Pancreas (tissue), 10 donors: ENCODE data around the gene HYAL2. TPM values are rescaled to one million over a fixed set of nuclear protein-coding genes. Genes with fewer than 3 reads are reported as not detected.
A peak's percentile ranks its signal among the peaks of the same experiment; 100 is the strongest.

ENCODE experiments used
- ATAC-seq, 4 donors: fragments of 200-7000 bp; cut with Tn5 transposase; one replicate each; pipeline versions ENCODE4 v1.8.0 to v1.9.1; 2020; ENCODE audit warnings: mild to moderate bottlenecking in 4 of 4, moderate library complexity in 4 of 4
- DNase-seq, 6 donors: peaks; one replicate each; pipeline ENCODE4 v3.0.0-alpha.2; 2020
- FAIRE-seq: peaks from 2 replicates; lab custom pipeline; 2012; peaks lifted over from hg19 to GRCh38; lab: Jason Lieb, UNC
- H3K27ac ChIP-seq, 4 donors: fragments of 200-600 bp; sonication (generic); 1 replicate in 3 of 4; 2 replicates in 1 of 4; pipeline versions ENCODE4 v1.5.0 to v1.8.0; 2020
- H3K27me3 ChIP-seq, 4 donors: fragments of 200-600 bp; one replicate each; pipeline ENCODE4 v1.8.0; 2021
- H3K36me3 ChIP-seq, 3 donors: fragments of 200-600 bp; sonication (generic) in 1 of 3; one replicate each; pipeline versions ENCODE4 v1.5.0 to v1.8.0; 2020 to 2021
- H3K4me1 ChIP-seq, 3 donors: fragments of 200-600 bp; one replicate each; pipeline ENCODE4 v1.8.0; 2021
- H3K4me3 ChIP-seq, 4 donors: fragments of 200-600 bp; sonication (generic) in 2 of 4; one replicate each; pipeline versions ENCODE4 v1.5.0 to v1.8.0; 2020 to 2021
- H3K9me3 ChIP-seq, 4 donors: fragments of 200-600 bp; one replicate each; pipeline ENCODE4 v1.8.0; 2021
- WGBS, 2 donors: extraction: QIAGEN DNeasy Blood & Tissue Kit; methylation state at CpG; one replicate each; pipeline ENCODE4 v1.1.7; 2013; 5-methylcytosine and 5-hydroxymethylcytosine counted together
- intact Hi-C, 3 donors: fragments of 100-400 bp; cut with DNase I; formaldehyde crosslinking; loops; one replicate each; pipeline versions ENCODE4 v1.11.1 to v1.14.2; 2022
- polyA plus RNA-seq, 2 donors: library from polyadenylated mRNA; stranded (reverse); fragments of 200-250 nt; gene quantifications; one replicate each; pipeline ENCODE4 v1.2.3, GENCODE V29; 2013
- total RNA-seq, 6 donors: library from RNA; stranded (reverse); fragmentation: NEBNext Ultra II Directional in 4 of 6; extraction: Animal tissue kit (Norgen Biotek cat#: 25700) in 4 of 6; gene quantifications; one replicate each; pipeline versions ENCODE4 v1.2.1 to v1.2.4, GENCODE V29; 2021 to 2023
- TF ChIP-seq, protein P1 (sequence below), 4 donors: fragments of 200-600 bp; sonication (generic) in 3 of 4; IDR thresholded peaks; one replicate each; pipeline versions ENCODE4 v1.5.0 to v1.8.0; 2021; ENCODE audit warnings: antibody characterized with exemption in 4 of 4
- donor health status: healthy with polysubstance abuse.
- donor health status: DM: no; HTN: no; CAD: no; lungs with moderate emphysema.
- donor health status: DM: no; HTN: no; CAD: no.
- donor health status: control.
- donor health status: control.
- donor health status: Bipolar disorder and iron deficiency.
- donor health status: DM: yes; HTN: yes; CAD: no.
- donor health status: DM: no; HTN: no; CAD: no.
- donor health status: DM: no; HTN: no; CAD: no.
- donor health status: DM: yes; HTN: yes; CAD: no.

The HYAL2 gene
- total and polyA plus RNA-seq, 8 donors: 6.3 to 39.5 (median 14.3) TPM

DNA sequence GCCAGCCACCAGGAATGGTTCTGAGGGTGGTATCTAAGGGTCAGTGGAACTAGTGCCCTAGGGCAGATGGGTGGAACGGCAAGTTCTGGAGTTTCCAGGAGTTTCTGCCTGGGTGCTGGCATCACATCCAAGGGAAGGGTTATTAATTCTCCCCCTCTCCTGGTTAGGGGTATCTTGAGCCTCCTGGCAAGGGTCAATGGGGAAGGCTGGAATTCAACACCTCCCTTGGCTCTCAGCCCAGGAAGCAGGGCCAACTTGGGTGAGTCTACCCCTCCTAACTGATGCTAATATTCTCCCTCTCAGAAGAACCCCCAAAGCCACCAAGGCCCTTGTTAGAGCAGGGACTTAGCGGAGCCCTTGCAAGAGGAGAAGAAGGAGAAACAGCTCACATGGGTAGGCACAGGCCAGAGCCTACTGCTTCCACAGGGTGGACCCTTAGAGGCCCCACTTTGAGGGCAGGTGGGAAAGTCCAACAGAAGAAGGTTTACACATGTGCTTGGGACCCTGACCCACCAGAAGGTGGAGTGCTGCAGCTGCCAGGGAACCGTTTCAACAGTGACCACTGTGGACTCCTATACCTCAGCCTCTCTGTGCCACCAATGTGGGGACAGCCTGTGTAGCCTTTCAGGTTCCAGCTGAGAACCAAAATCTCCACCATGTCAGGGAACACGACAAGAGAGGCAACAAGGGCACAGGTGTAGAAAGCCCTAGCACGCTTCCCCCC lies 33.4 kb upstream of the HYAL2 start:
- Histone ChIP-seq H3K27me3 (no peaks in the 10 kb centered on the region), H3K36me3 (peaks cover 3 to 24% (median 8%) of the 10 kb centered on the region in 3 donors), H3K4me3 (peak overlapping the region in 1 of 4 donors; percentile 86), H3K27ac (no peak overlapping the region), H3K4me1 (peaks cover 14 to 53% (median 29%) of the 10 kb centered on the region in 3 donors), H3K9me3 (no peaks in the 10 kb centered on the region)
- intact Hi-C loops: no loop called here
- 49 to 50% methylated on average over 5 of the region's 5 CpGs for WGBS, 2 donors
- TF ChIP-seq, protein P1, sequence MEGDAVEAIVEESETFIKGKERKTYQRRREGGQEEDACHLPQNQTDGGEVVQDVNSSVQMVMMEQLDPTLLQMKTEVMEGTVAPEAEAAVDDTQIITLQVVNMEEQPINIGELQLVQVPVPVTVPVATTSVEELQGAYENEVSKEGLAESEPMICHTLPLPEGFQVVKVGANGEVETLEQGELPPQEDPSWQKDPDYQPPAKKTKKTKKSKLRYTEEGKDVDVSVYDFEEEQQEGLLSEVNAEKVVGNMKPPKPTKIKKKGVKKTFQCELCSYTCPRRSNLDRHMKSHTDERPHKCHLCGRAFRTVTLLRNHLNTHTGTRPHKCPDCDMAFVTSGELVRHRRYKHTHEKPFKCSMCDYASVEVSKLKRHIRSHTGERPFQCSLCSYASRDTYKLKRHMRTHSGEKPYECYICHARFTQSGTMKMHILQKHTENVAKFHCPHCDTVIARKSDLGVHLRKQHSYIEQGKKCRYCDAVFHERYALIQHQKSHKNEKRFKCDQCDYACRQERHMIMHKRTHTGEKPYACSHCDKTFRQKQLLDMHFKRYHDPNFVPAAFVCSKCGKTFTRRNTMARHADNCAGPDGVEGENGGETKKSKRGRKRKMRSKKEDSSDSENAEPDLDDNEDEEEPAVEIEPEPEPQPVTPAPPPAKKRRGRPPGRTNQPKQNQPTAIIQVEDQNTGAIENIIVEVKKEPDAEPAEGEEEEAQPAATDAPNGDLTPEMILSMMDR (IDR thresholded peaks at IDR 0.05): no peak
- no peak for ATAC-seq
- peak in 1 of 6 donors; percentile 46 for DNase-seq
- FAIRE-seq: no peak

DNA sequence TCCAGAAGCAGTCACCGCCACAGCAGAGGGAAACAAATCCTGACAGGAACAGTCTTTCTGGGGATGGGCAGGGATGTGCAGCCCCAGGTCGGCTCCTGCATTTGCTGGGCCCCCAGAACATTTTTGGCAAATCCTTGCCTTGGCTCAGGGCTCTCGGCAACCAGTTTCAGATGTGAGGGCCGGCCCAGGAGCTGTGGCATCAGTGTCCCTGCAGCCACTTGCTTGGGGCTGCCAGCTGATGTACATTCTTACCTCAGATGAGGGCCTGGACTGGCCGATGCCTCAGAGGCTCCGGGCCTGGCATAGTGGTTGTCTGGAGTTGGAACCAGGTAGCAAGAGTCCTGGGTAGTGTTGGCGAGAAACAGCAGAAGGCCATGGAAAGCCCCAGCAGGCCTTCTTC lies 32.3 kb upstream of the HYAL2 start:
- intact Hi-C loops: no loop called here
- H3K36me3 ChIP-seq: peaks cover 3 to 24% (median 8%) of the 10 kb centered on the region in 3 donors
- H3K27me3 ChIP-seq: no peaks in the 10 kb centered on the region
- FAIRE-seq: no peak
- no peak overlapping the region for H3K27ac ChIP-seq
- H3K4me1 ChIP-seq: peaks cover 14 to 53% (median 29%) of the 10 kb centered on the region in 3 donors
- no peak for ATAC-seq
- WGBS, 2 donors: 79 to 89% methylated on average over 7 of the region's 7 CpGs
- H3K4me3 ChIP-seq: no peak overlapping the region
- no peaks in the 10 kb centered on the region for H3K9me3 ChIP-seq
- TF ChIP-seq, protein P1 (IDR thresholded peaks at IDR 0.05): no peak
- DNase-seq: no peak

DNA sequence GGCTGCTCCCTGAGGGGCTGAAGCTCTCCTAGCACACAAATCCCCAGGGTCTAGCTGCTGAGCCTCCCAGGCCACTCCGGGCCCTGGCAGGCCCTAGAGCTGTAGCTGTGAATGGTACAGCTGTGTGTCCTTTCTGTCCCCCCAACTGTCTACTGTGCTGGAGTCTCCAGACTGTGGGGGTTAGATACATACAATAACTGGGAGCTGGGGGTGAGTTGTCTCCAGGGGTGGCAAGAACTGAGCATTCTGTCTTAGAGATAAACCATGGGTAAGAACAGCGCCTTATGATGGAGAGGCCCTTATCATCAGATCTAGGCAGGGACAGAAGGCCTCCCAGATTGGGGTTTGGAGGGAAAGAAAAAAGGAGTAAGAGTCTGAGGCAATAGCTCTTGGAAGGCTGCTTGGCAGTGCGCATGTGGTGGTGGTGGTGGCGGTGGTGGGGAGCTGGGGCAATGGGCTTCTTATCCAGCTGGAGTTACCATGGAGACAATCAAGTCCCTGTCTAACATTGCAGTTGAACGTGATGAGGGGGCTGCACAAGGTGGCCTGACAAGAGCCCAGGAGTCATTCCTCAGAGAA lies 31.7 kb upstream of the HYAL2 start:
- Histone ChIP-seq H3K9me3 (no peaks in the 10 kb centered on the region), H3K27ac (no peak overlapping the region), H3K4me3 (no peak overlapping the region), H3K27me3 (no peaks in the 10 kb centered on the region), H3K4me1 (peaks cover 14 to 59% (median 35%) of the 10 kb centered on the region in 3 donors), H3K36me3 (peaks cover 3 to 24% (median 8%) of the 10 kb centered on the region in 3 donors)
- ATAC-seq: no peak
- 69 to 79% methylated on average over 5 of the region's 5 CpGs for WGBS, 2 donors
- FAIRE-seq: no peak
- intact Hi-C loops: no loop called here
- no peak for DNase-seq
- TF ChIP-seq, protein P1 (IDR thresholded peaks at IDR 0.05): no peak

DNA sequence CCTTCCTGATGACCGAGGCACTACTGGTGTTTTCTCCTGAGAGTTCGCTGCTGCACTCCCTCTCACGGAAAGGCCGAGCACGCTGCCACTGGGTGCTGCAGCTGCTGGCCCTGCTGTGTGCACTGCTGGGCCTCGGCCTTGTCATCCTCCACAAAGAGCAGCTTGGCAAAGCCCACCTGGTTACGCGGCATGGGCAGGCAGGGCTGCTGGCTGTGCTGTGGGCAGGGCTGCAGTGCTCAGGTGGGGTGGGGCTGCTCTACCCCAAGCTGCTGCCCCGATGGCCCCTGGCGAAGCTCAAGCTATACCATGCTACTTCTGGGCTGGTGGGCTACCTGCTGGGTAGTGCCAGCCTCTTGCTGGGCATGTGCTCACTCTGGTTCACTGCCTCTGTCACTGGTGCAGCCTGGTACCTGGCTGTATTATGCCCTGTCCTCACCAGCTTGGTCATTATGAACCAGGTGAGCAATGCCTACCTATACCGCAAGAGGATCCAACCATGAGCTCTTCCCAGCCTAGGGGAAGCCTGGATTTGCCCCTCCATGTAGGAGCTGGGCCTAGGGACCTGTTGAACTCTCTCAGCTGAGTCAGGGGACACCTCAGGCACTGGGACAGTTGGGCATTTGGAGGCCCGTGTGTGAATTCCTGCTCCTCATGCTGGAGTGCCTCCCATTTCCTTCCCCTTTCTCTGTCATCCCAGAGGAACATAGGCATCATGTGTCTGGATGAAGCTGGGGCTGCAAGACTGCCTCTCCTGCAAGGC lies 30.9 kb upstream of the HYAL2 start:
- TF ChIP-seq, protein P1 (IDR thresholded peaks at IDR 0.05): no peak
- Histone ChIP-seq H3K36me3 (peaks cover 3 to 24% (median 8%) of the 10 kb centered on the region in 3 donors), H3K27ac (peak overlapping the region in 2 of 4 donors; percentile 10 to 50), H3K27me3 (no peaks in the 10 kb centered on the region), H3K9me3 (no peaks in the 10 kb centered on the region), H3K4me1 (peaks cover 14 to 62% (median 36%) of the 10 kb centered on the region in 3 donors), H3K4me3 (no peak overlapping the region)
- intact Hi-C loops: no loop called here
- 76 to 79% methylated on average over 11 to 12 of the region's 12 CpGs for WGBS, 2 donors
- ATAC-seq (no peak), FAIRE-seq (no peak), DNase-seq (peak in 1 of 6 donors; percentile 69)
